Parathyroid adenoma (tissue), 2 donors: ENCODE data around the gene SLC2A9.

Experiments used
- H2AFZ ChIP-seq: fragments of 300-600 bp; sonication (generic); one replicate; pipeline ENCODE4 v1.7.0; 2017; ENCODE audit warnings: antibody characterized with exemption, mild to moderate bottlenecking
- H3K27ac ChIP-seq: fragments of 300-600 bp; sonication (generic); one replicate; pipeline ENCODE4 v1.7.0; 2017
- H3K27me3 ChIP-seq: fragments of 300-600 bp; sonication (generic); one replicate; pipeline ENCODE4 v1.7.0; 2017; ENCODE audit warnings: low read length; ENCODE audit not compliant: control insufficient read depth, insufficient read depth
- H3K36me3 ChIP-seq: fragments of 300-600 bp; sonication (generic); one replicate; pipeline ENCODE4 v1.7.0; 2017; ENCODE audit warnings: low read length; ENCODE audit not compliant: control insufficient read depth, insufficient read depth
- H3K4me1 ChIP-seq: fragments of 300-600 bp; sonication (generic); one replicate; pipeline ENCODE4 v1.7.0; 2017; ENCODE audit warnings: control low read depth
- H3K4me2 ChIP-seq: fragments of 300-600 bp; sonication (generic); one replicate; pipeline ENCODE4 v1.7.0; 2017; ENCODE audit warnings: low read length
- H3K4me3 ChIP-seq: fragments of 300-600 bp; sonication (generic); one replicate; pipeline ENCODE4 v1.7.0; 2017; ENCODE audit warnings: low read depth, low read length
- H3K79me2 ChIP-seq: fragments of 300-600 bp; sonication (generic); one replicate; pipeline ENCODE4 v1.7.0; 2017; ENCODE audit warnings: control low read depth
- H3K9ac ChIP-seq: fragments of 300-600 bp; sonication (generic); one replicate; pipeline ENCODE4 v1.7.0; 2017; ENCODE audit warnings: mild to moderate bottlenecking
- H3K9me3 ChIP-seq: fragments of 300-600 bp; sonication (generic); one replicate; pipeline ENCODE4 v1.7.0; 2017; ENCODE audit warnings: low read length; ENCODE audit not compliant: control insufficient read depth
- CTCF ChIP-seq: fragments of 300-600 bp; sonication (generic); IDR thresholded peaks from one replicate; pipeline ENCODE4 v1.7.0; 2017; ENCODE audit warnings: antibody characterized with exemption, mild to moderate bottlenecking
- donor health status: primary hyperparathyroidism.

SLC2A9 gene

GRCh38 chr4:9929111-9929510 lies 92.2 kb downstream of the SLC2A9 start:
- Histone ChIP-seq H3K4me3 (no peak overlapping the region), H2AFZ (no peak overlapping the region), H3K27me3 (no peaks in the 10 kb centered on the region), H3K36me3 (no peaks in the 10 kb centered on the region), H3K27ac (no peak overlapping the region), H3K9me3 (no peaks in the 10 kb centered on the region), H3K9ac (no peak overlapping the region), H3K4me1 (no peaks in the 10 kb centered on the region), H3K4me2 (no peak overlapping the region), H3K79me2 (no peaks in the 10 kb centered on the region)
- TF ChIP-seq CTCF = no peak

- no peak for TF ChIP-seq CTCF
- Histone ChIP-seq H3K9me3 (no peaks in the 10 kb centered on the region), H3K4me3 (no peak overlapping the region), H3K79me2 (no peaks in the 10 kb centered on the region), H2AFZ (no peak overlapping the region), H3K27ac (no peak overlapping the region), H3K27me3 (no peaks in the 10 kb centered on the region), H3K4me2 (no peak overlapping the region), H3K9ac (no peak overlapping the region), H3K36me3 (no peaks in the 10 kb centered on the region), H3K4me1 (no peaks in the 10 kb centered on the region)
These were observed 93.8 kb downstream of the SLC2A9 start for GRCh38 chr4:9927341-9928007.

GRCh38 chr4:9926586-9926985 lies 94.7 kb downstream of the SLC2A9 start:
- H3K36me3 ChIP-seq = no peaks in the 10 kb centered on the region
- no peak overlapping the region for H3K4me2 ChIP-seq
- no peaks in the 10 kb centered on the region for H3K4me1 ChIP-seq
- no peak overlapping the region for H3K9ac ChIP-seq
- H3K79me2 ChIP-seq = no peaks in the 10 kb centered on the region
- no peak overlapping the region for H3K4me3 ChIP-seq
- no peaks in the 10 kb centered on the region for H3K27me3 ChIP-seq
- H3K27ac ChIP-seq = no peak overlapping the region
- TF ChIP-seq CTCF = no peak
- no peak overlapping the region for H2AFZ ChIP-seq
- no peaks in the 10 kb centered on the region for H3K9me3 ChIP-seq

- Histone ChIP-seq H3K9me3 (no peaks in the 10 kb centered on the region), H3K4me1 (no peaks in the 10 kb centered on the region), H3K36me3 (no peaks in the 10 kb centered on the region), H3K9ac (no peak overlapping the region), H3K27me3 (no peaks in the 10 kb centered on the region), H3K79me2 (no peaks in the 10 kb centered on the region), H2AFZ (no peak overlapping the region), H3K4me3 (no peak overlapping the region), H3K4me2 (no peak overlapping the region), H3K27ac (no peak overlapping the region)
- no peak for TF ChIP-seq CTCF
These were observed 95.4 kb downstream of the SLC2A9 start for GRCh38 chr4:9925750-9926439.

GRCh38 chr4:9924750-9925149 lies 96.5 kb downstream of the SLC2A9 start:
- no peaks in the 10 kb centered on the region for H3K9me3 ChIP-seq
- H3K9ac ChIP-seq = no peak overlapping the region
- H3K4me1 ChIP-seq = no peaks in the 10 kb centered on the region
- H3K36me3 ChIP-seq = no peaks in the 10 kb centered on the region
- no peak overlapping the region for H3K4me2 ChIP-seq
- no peak overlapping the region for H3K27ac ChIP-seq
- H2AFZ ChIP-seq = no peak overlapping the region
- H3K4me3 ChIP-seq = no peak overlapping the region
- no peaks in the 10 kb centered on the region for H3K27me3 ChIP-seq
- H3K79me2 ChIP-seq = no peaks in the 10 kb centered on the region
- no peak for TF ChIP-seq CTCF
